GM18498 (cell line): Measurements from ENCODE around the gene MEIOSIN.
A peak's percentile ranks its signal among the peaks of the same experiment; 100 is the strongest.

Experiments
- ATAC-seq: cut with Tn5 transposase; IDR thresholded peaks from one replicate; pipeline ENCODE4 v1.9.1; 2021; ENCODE audit warnings: mild to moderate bottlenecking, moderate library complexity; ENCODE audit not compliant: unreplicated experiment

Gene MEIOSIN

DNA sequence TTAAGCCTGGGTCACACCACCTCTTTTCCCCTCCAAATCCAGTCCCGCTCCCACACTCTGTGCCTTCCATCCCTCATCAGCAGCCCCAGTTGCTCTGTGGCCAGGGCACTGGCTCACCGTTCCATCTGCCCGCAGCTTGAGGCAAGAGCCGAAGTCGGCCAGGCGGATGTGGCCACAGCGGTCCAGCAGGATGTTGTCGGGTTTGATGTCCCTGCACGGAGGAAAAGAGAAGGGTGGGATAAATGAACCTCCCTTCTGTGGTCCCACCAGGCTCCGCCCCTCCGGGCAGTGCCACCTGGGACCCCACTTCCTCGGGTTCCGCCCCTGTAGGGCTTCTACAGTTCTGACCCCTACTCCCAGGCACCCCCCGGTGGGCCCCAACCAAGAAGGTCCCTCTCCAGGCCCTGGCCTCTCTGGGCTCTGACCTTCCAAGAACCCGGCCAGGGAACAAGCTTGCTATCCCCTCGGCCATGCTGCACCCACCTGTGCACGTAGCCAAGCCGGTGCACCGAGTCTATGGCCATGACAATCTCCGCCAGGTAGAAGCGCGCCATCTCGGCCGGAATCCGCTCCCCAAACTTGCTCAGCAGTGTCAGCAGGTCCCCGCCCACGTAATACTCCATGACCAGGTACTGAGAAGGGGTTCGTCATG is 44.9 kb downstream of the MEIOSIN start:
- ATAC-seq, result no peak

- peak; percentile 79 for ATAC-seq
Observed at GRCh38 chr19:45779231-45780145, 46.2 kb downstream of the MEIOSIN start.

DNA sequence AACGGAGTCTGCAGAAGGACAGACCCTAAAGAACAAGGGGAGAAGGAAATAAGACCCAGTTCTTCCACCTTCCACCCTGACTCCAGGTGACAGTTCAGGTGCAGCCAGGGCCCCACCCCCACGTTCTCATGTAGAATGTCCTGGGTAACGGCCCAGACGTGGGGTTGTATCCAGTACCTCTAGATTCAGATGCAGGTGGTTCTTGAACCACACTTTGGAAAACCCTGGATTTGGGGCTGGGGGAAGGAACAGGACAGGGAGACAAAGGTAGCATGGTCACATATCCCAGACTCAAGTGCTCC is 46.9 kb downstream of the MEIOSIN start:
- no peak for ATAC-seq

- no peak for ATAC-seq
Observed at GRCh38 chr19:45780448-45781213, 47.4 kb downstream of the MEIOSIN start.

DNA sequence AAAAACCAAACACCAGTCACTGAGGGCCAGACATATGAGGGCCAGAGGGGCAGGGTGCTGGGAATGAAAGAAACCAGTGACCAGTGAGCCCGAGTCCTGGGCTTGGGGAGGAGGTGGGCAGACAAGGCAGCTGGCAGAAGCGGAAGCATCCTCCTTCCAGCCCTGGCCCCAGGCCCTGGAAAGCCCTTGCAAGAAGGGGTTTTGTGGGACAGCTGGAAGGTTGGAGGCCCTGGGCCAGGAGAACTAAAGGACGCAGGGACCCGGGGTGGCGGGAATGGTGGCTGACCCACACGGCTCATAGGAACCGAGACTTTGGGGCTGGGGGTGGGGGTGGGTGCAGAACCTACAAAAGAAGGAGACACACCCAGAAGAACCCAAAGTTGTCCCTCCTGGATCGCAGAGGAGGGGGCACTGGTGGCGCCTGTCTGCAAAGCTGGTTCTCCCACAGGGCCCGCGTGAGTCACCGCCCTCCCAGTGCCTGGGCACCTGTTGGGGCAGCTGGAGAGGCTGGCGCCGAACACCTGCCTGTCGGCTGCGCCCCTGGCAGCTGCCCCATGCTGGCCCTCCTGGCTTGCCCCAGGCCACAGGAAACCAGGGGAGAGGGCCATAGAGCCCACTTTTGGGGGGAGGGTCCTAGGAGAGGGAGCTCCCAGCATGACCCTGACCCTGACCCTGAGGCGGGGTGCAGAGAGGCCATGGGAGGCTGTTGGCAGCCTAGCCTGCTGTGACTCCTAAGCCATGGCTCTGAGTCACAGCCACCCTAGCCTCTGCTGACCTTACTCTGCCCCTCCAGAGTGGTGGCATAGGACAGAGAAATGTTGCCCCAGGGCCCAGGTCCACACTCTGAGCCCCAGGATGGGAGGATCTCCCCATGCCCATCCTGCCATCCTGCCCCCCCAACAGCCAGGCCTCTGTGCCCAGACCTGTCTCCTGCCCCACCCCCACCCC is 48.2 kb downstream of the MEIOSIN start:
- ATAC-seq, result no peak

DNA sequence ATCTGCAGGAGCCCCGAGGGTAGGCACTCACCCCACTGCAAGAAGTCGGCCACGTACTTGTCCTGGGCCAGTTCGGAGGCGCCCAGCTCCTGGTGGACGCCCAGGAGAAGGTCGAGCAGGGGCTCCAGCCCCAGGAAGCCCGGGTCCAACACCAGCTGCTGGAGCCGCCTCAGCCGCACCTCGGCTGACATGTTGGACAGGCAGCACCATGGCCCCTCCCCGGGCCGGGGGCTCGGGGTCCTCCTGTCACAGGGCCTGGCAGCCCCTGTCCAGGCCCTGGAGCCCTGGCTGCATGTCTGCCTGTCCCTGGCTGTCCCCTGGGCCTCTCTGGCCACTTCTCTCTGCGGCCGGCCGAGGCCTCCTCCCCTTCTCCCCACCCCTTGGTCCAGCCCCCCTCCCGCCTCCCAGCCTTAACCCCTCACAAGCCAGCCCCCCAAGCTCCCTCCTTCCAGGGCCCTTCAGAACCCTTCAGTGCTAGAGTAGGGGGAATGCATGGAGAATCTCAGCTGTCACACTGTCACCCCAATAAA is 49.0 kb downstream of the MEIOSIN start, which contains the start of gene DMPK:
Gene DMPK (minus strand): TSS at position 329 of the 530 bp plus-strand sequence. CDS start 138 bp downstream, at position 191.
- no peak for ATAC-seq

- ATAC-seq, result no peak
Observed at GRCh38 chr19:45782820-45783785, 49.9 kb downstream of the MEIOSIN start.

GRCh38 chr19:45784096-45784495 is 50.9 kb downstream of the MEIOSIN start:
- ATAC-seq, result no peak

GRCh38 chr19:45785097-45785496 is 51.9 kb downstream of the MEIOSIN start:
- ATAC-seq, result no peak

DNA sequence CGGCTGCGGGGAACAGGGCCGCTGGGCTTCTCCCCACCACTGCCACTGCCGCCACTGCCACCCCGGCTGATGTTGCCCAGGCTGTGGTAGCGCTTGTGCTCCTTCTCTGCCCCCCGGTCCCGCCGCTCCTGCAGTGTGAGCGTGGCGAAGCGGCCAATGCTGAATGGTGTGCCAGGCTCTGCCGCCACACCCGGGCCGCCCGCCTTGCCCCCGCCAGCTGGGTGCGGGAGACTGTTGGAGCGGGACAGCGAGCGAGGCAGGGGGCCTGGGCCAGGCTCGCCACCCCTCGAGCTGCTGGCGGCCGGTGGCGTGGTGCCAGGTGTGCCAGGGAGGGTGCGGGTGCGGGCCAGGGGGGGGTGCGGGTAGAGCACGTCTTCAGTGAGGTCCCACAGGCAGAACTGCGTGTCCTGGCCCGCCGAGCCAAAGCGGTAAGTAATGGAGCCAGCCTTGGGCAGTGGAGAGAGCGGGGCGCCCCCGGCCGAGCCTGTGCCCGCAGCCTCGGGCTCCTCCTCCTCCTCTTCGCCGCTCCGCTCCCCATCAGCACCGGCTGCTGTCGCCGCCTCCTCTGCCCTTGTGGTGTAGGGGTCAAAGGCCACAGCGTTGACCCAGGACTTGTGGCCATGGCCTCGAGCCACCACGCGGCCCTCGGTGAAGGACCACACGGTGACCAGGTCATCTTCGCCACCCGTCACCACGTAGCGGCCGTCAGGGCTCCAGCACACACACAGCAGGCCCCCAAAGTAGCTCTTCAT is 52.7 kb downstream of the MEIOSIN start:
- ATAC-seq, result no peak

- ATAC-seq, result no peak
Observed at GRCh38 chr19:45786533-45786894, 53.3 kb downstream of the MEIOSIN start.

- ATAC-seq, result no peak
Observed at GRCh38 chr19:45789035-45789786, 56.0 kb downstream of the MEIOSIN start.

DNA sequence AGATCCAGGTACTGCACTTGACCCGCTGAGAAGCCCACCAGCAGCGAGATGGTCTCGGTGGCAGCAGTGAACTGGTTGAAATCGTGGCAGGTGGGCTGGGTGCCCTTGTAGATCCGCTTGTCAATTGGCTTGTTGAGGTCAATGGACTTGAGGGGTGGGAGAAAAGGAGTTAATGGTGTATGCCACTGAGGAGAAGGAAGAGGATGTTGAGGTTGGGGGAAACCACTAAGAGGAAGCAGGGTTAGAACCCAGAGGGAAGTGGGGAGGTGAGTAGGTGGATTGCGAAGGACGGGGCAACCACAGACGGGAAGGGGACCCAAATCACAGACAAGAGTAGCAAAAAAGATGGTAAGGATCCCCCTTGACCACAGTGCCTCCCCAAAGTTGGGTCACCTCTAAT is 57.7 kb downstream of the MEIOSIN start:
- ATAC-seq, result no peak

DNA sequence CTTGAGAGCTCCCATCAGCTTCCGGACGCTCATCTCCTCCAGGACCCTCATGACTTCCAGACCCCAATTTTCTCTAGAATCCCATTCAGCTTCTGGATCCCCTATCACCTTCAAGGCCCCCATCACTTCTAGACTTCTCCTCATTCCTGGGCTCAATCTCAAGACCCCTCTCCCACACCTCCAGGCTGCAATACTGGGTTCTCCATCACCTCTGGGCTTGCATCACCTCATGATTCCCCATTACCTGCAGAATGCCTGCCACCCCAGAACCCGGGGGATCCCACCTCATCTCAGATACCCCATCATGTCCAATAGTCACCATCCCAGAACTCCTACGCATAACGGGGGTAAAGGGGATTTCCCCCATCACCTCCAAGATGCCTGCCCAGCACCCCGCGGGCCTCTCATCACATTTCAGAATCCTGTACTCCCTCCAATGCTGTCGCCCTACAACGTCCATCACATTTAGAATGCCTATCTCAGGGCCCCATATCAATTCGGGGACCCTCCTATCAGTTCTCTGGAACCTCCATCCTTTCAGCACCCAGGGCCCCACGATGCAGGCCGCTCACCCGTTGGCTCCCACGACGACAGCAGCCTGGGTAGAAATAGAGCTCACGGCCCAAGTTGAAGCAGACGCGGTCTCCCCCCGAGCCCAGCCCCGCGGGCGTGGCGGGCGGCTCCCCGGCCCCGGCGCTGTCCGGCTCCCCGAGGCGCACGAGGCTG is 58.7 kb downstream of the MEIOSIN start:
- no peak for ATAC-seq

DNA sequence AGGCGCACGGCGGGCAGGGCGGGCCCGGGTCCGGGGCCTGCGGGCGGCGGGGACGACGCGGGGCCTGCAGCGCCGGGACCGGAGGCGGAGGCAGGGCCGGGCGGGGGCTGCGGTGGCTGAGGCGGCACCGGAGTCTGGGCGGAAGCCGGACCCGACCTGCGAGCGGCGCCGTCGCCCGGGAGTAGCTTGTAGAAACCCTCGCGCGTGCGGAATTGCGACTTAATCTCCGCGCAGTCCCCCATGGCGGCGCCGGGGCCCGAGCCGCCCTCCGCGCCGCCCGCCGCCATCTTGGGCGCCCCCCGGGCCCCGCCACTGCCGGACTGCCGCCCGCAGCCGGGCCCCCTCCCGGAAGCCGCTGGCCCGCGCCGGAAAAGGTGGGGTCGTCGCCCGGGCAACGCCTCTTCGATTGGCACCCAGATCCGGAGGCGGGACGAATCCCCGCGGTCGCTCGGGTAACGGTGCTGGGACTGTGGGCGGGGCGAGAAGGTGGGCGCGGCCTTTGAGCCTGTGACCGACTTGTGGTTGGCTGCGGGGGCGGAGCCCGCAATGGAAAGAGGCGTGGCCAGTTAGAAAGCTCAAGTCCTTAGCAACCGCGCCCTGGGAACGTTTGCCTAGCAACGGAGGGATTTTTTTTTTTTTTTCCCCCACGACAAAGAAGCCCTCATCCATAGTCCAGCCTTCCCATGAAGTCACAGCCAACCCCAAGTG is 59.4 kb downstream of the MEIOSIN start, which contains the start of gene DMWD:
Gene DMWD (minus strand): TSS at position 376 of the 708 bp plus-strand sequence. CDS start 89 bp downstream, at position 287.
- ATAC-seq, result peak; percentile 96

GRCh38 chr19:45793178-45793564 is 59.9 kb downstream of the MEIOSIN start:
- ATAC-seq, result no peak
